T-helper 2 cell treated with Interferon-gamma antibody and Interleukin-4, amounts not matched to agents 5 μg/mL and 100 μg/mL, for 36 hours (primary cell): ENCODE data around the gene AXIN2.

ENCODE experiments used
- DNase-seq: peaks from one replicate; pipeline ENCODE4 v3.0.0; 2021; ENCODE audit warnings: low spot score
- H3K27ac Mint-ChIP-seq: one replicate; pipeline ENCODE4 v1.8.0; 2021; ENCODE audit warnings: mild to moderate bottlenecking, mixed read lengths
- H3K27me3 Mint-ChIP-seq: one replicate; pipeline ENCODE4 v1.8.0; 2021; ENCODE audit warnings: low read depth, mixed read lengths
- H3K36me3 Mint-ChIP-seq: one replicate; pipeline ENCODE4 v1.8.0; 2021; ENCODE audit warnings: low read depth, mixed read lengths
- H3K4me1 Mint-ChIP-seq: one replicate; pipeline ENCODE4 v1.8.0; 2021; ENCODE audit warnings: low read depth, mixed read lengths
- H3K4me3 Mint-ChIP-seq: one replicate; pipeline ENCODE4 v1.8.0; 2022; ENCODE audit warnings: mild to moderate bottlenecking, moderate library complexity, mixed read lengths
- H3K9me3 Mint-ChIP-seq: one replicate; pipeline ENCODE4 v1.8.0; 2021; ENCODE audit warnings: mixed read lengths

The AXIN2 gene

DNA sequence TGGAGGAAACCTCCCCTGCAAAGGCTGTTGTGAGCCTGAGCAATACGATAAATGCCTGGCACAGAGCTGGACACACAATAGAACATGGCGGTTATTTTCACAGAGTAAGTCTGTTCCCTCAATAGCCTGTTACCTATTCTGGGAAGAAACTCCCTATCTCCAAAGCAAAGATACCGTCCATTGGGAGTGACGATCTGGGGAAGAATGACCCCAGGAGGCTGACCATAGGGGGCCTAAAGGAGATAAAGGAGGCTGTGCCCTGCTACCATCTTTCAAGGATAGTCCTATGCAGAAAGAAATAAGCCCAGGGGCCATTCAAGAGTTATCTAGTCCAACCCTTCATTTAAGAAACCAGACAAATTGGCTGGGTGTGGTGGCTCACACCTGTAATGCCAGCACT, 4.1 kb upstream of the AXIN2 start:
- H3K9me3 Mint-ChIP-seq = no peaks in the 10 kb centered on the region
- peaks cover 12% of the 10 kb centered on the region for H3K4me1 Mint-ChIP-seq
- no peaks in the 10 kb centered on the region for H3K36me3 Mint-ChIP-seq
- H3K4me3 Mint-ChIP-seq = no peak overlapping the region
- no peak for DNase-seq
- no peak overlapping the region for H3K27ac Mint-ChIP-seq
- H3K27me3 Mint-ChIP-seq = peaks cover 18% of the 10 kb centered on the region

DNA sequence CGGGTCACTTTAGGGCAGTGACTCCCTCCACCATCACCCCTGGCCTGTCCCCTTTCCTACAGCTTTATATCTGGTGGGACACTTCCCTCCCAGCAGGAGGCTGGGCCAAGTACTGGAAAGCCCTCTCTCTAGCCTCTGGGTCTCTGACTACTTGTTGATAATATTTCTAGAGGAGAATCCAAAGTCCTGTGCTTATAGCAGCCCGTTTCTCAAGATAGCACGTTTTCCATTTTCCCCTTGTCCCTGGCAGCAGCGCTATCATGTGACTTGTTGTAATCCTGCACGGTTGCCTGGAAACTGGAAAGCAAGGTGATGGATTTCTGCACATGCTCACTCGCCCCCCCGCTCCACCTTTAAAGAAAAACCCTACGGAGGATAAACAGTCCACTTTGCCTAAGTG, 3.3 kb upstream of the AXIN2 start:
- H3K4me1 Mint-ChIP-seq = peaks cover 12% of the 10 kb centered on the region
- no peak overlapping the region for H3K4me3 Mint-ChIP-seq
- H3K9me3 Mint-ChIP-seq = no peaks in the 10 kb centered on the region
- H3K27ac Mint-ChIP-seq = no peak overlapping the region
- DNase-seq = no peak
- H3K36me3 Mint-ChIP-seq = no peaks in the 10 kb centered on the region
- H3K27me3 Mint-ChIP-seq = peaks cover 18% of the 10 kb centered on the region

DNA sequence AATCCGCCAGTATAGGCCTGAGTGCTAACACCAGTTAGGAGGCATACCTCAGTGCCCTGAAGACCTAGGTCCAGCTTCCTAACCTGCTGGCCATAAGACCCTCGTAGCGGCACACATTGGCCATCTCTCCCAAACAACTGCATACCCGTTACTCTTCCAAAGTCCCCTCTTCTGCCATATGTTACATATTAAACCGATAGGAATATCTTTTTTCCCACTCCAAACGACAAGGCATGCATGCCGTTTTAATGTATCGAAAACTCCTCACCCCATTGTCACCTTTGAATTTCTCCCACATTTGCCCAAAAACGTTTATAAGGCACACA, 721 bp upstream of the AXIN2 start:
- Mint-ChIP-seq H3K9me3 (no peaks in the 10 kb centered on the region), H3K4me1 (peaks cover 18% of the 10 kb centered on the region), H3K27ac (no peak overlapping the region), H3K36me3 (peaks cover 2% of the 10 kb centered on the region), H3K4me3 (peak overlapping the region; percentile 77), H3K27me3 (peaks cover 24% of the 10 kb centered on the region)
- no peak for DNase-seq

DNA sequence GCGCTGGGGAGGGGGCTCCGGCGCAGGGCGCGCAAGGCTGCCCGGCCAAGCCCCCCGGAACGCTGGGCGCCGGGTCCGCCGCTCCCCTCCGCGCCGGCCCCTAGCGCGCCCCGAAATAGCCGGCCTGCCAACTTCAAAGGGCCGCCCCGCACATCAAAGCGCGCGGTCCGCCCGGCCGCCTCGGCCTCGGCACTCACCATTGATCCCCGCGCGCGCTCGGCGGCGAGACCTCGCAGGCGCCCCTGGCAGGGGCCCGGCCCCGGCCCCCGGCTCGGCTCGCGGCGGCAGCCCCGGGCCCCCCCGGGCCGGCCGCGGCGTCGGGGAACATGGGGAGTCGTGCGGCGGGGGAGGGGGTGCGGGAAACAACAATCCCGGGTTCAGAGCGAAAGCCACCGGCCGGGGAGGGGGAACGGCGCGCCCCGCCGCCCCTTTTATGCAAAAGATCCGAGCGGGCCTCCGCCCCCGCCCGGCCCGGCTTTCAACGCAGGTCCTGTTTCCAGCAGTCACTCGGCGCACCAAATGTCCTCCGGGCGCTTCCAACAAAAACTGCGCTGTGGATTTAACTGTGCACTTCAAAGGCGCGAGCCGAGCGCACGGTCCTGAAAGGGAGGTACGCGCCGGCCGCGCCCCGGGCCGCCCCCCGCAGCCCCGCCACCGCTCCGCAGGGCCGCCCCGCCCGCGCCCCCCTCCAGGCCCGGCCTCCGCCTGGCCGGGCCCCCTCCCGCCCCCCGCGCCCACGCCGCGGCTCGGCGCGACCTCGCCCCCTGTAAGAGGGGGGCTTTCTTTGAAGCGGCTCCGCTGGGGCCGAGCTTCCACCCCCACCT, 608 bp downstream of the AXIN2 start:
- H3K36me3 Mint-ChIP-seq = peaks cover 2% of the 10 kb centered on the region
- DNase-seq = peak; percentile 71
- H3K27ac Mint-ChIP-seq = peak overlapping the region; percentile 62
- H3K4me1 Mint-ChIP-seq = peaks cover 19% of the 10 kb centered on the region
- no peaks in the 10 kb centered on the region for H3K9me3 Mint-ChIP-seq
- H3K27me3 Mint-ChIP-seq = peaks cover 24% of the 10 kb centered on the region
- H3K4me3 Mint-ChIP-seq = peak overlapping the region; percentile 63

DNA sequence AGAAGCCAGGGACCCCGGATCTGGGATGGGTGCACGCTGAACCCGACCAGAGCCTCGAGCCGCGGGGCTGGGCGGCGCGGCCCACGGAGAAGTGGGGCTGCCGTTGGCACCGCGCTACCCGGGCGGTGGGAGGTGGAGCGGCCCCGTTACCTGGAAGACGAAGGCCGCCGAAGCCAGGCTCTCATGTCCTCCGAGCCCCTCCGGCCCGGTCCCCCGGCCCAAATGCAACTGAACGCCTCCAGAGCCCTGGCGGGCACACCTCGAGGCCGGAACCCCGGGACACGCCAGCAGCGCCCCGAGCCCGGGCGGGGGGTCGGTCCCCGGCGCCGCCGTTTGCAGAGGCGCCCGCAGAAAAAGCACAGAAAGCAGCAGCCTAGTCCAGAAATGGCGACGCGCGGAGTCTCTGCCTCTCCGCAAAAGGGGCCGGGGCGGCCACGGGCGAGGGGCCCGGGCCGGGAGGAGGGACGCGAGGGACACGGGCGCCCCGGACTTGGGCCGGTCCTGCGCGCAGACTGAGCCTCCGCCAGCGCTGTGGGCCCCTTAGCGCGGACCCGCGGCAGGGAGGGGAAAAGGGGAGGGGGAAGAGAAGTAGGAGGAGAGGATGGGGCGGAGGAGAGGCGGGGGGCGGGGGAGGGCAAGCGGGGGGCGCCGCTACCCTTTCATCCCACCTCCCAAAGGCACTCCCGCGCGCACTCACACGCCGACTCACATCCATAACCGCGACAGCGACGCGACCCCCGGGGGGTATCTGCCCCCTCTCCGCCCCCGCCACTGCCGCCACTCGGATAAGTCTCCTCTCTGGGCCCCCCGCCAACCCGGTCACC, 1.4 kb downstream of the AXIN2 start:
- Mint-ChIP-seq H3K27me3 (peaks cover 20% of the 10 kb centered on the region), H3K36me3 (peaks cover 2% of the 10 kb centered on the region), H3K4me1 (peaks cover 23% of the 10 kb centered on the region), H3K9me3 (no peaks in the 10 kb centered on the region), H3K4me3 (peak overlapping the region; percentile 54), H3K27ac (no peak overlapping the region)
- peak; percentile 11 for DNase-seq

DNA sequence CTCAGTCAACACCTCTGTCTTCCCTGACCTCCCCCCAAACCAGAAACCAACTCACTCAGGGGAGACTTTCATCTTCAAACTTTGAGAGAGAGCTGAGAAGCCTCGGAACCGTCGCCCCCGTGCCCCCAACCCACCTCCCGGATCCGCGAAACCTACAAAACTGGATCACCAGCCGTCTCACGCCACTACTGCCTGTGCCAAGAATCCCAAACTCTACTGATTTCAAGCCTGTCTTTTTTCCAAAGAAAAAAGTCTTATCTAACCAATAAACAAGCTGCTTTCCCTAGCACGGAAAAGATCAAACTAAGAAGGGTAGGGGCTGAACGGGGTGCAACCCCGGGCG, 2.0 kb downstream of the AXIN2 start:
- Mint-ChIP-seq H3K27me3 (peaks cover 20% of the 10 kb centered on the region), H3K4me1 (peaks cover 23% of the 10 kb centered on the region), H3K27ac (peak overlapping the region; percentile 75), H3K4me3 (no peak overlapping the region), H3K9me3 (no peaks in the 10 kb centered on the region), H3K36me3 (peaks cover 2% of the 10 kb centered on the region)
- DNase-seq = no peak

DNA sequence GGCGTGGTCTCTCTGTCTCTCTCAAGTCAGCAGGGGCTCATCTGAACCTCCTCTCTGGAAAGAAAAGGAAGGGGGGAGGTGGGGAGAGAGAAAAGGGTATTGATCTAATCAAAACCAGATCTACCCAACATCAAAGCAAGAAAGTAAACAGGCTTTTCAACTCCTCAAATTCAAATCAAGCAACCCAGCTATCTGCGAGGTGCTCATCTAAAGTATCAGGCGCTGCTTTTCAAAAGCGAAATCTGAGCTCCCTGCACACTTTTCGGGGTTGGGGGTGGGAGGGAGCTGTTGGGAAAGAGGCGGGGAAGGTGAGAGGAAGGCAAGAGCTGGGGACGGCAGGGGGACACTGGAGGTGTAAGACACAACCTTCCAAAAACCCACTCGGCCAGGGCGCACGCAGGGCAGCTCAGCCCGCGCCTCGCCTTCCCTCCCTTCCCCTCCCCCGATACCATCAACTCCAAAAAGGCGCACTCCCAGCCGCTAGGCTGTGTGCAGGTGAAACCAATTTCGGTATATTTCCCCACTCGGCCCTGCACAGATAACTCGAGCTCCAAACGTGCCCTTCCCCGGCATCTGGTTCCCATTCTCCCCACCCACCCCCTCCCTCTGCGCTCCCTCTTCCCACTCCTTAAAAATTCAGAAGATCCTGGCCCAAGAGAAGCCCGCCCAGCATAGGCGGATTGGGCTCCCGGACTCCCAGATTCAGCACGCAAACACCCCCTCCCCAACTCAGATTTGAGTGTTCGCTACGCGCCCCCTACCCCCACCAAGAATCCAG, 2.6 kb downstream of the AXIN2 start:
- Mint-ChIP-seq H3K4me1 (peaks cover 24% of the 10 kb centered on the region), H3K36me3 (peaks cover 4% of the 10 kb centered on the region), H3K9me3 (no peaks in the 10 kb centered on the region), H3K27ac (peak overlapping the region; percentile 75), H3K4me3 (no peak overlapping the region), H3K27me3 (peaks cover 24% of the 10 kb centered on the region)
- no peak for DNase-seq

DNA sequence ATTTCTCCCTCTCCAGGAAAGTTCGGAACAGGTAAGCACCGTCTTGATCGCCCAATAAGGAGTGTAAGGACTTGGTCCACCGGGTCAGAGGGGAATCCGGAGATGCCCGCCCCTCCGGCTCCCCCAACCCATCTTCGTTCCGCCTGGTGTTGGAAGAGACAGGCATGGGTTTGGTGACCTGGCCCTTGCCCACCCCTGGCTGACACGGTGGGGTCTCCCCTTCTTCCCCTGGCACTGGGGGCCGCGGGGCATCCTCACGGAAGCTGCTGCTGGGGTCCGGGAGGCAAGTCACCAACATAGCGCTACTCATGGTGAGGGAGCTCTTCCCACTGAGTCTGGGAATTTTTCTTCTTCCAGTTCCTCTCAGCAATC, 3.2 kb downstream of the AXIN2 start:
- DNase-seq = no peak
- H3K9me3 Mint-ChIP-seq = no peaks in the 10 kb centered on the region
- no peak overlapping the region for H3K27ac Mint-ChIP-seq
- peaks cover 26% of the 10 kb centered on the region for H3K4me1 Mint-ChIP-seq
- H3K27me3 Mint-ChIP-seq = peaks cover 27% of the 10 kb centered on the region
- H3K4me3 Mint-ChIP-seq = no peak overlapping the region
- H3K36me3 Mint-ChIP-seq = peaks cover 4% of the 10 kb centered on the region

DNA sequence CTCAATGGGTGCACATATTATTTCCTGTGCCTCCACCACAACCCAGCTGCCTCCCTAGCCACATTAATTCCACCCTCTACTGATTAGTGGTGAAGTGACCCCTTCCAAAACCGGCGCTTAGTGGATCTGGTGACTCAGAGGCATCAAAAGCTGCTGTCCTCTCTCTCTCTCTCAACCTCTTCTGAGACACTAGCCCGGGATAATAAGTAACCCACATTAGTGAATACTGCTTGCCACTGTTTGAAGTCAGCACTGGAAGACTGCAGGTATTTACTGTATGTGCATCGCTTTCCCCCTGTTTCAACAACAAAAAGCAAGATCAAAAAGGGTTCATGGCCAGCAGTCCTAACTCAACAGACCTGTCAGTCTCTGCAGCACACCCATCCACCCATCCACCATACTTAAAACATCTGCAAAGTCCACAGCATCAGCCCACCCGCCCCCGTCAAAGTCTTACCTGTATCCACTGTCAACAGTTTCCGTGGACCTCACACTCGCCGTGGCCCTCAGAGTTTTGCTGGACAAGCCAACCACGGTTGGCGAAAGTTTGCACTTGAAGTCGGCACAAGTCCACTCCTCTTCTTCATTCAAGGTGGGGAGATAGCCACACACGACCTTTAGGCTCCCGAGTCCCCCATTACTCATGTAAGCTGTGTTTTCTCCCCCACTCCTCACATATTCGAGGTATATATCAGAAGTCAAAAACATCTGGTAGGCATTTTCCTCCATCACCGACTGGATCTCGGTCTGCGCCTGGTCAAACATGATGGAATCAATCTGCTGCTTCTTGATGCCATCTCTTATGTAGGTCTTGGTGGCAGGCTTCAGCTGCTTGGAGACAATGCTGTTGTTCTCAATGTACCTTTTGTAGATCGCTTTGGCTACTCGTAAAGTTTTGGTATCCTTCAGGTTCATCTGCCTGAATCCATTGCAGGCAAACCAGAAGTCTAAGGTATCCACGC, 3.8 kb downstream of the AXIN2 start:
- DNase-seq = peak; percentile 35

DNA sequence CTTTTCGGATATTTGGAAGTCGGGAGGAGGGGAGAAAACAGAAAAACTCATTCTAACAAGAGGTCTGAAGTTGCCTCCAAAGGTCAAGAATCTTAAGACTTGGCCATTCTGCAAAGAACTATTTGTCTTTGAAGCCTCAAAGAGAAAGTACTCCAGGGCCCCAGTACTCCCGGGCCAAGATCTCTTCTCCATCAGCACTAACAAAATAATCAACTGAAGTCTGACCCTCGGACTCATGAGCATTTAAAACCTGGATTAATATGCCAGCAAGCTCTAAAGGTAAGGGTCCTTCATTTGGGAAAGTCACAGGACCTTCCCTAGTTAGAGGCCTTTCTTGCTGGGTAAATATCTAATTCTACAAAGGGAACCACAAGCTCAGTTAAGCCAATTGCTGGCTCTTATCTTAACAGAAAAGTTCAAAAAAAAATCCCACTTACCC, 4.5 kb downstream of the AXIN2 start:
- Mint-ChIP-seq H3K9me3 (no peaks in the 10 kb centered on the region), H3K4me3 (no peak overlapping the region), H3K27me3 (peaks cover 20% of the 10 kb centered on the region), H3K27ac (no peak overlapping the region), H3K36me3 (peaks cover 8% of the 10 kb centered on the region), H3K4me1 (peaks cover 25% of the 10 kb centered on the region)
- peak; percentile 10 for DNase-seq

More for the DNA sequence above, 3.8 kb downstream of the AXIN2 start:
- Mint-ChIP-seq H3K27me3 (peaks cover 22% of the 10 kb centered on the region), H3K4me1 (peaks cover 28% of the 10 kb centered on the region), H3K4me3 (no peak overlapping the region), H3K36me3 (peaks cover 8% of the 10 kb centered on the region), H3K27ac (no peak overlapping the region), H3K9me3 (no peaks in the 10 kb centered on the region)

DNA sequence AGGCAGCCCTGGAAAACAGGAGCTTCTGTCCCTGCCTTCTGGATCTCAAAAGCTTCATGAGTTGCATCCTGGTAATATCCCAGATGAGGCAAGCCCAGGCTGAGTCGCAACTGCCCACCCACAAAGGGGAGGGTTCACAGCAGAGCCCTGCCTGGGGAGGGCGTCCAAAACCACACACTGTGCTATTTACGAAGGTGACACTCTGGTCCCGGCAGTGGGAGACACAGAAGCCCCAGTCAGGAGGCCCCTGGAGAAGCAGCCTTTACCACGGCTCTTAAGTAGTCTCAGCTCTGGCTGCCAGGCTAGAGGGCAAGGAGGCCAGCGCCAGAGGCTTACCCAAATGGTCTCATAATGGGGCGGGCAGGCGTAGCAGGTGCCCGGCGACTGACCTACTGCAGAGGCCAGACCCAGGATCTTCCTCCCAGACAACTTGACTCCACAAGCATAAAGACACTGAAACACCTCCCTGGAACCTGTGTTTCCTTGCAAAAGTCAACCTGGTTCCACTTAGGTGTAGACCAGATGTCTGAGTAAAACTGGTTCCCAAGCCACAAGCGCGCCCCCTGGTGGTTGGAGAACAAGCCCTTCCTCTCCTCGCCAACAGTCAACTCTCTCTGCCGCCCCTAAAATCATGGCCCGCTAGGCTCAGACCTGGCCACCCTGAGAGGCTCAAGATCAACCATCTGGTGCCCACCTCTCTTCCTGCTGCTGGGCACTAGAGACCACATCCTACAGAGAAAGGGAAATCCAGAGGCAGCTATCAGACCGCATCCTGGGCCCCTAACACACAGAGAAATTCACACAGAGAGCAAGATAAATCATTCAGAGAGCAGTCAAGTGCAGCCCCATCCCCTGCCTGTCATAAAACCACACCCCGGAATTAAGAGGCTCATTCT, 5.2 kb downstream of the AXIN2 start:
- peak; percentile 77 for DNase-seq
- Mint-ChIP-seq H3K27me3 (peaks cover 19% of the 10 kb centered on the region), H3K9me3 (no peaks in the 10 kb centered on the region), H3K4me1 (peaks cover 23% of the 10 kb centered on the region), H3K4me3 (no peak overlapping the region), H3K27ac (no peak overlapping the region), H3K36me3 (peaks cover 8% of the 10 kb centered on the region)

DNA sequence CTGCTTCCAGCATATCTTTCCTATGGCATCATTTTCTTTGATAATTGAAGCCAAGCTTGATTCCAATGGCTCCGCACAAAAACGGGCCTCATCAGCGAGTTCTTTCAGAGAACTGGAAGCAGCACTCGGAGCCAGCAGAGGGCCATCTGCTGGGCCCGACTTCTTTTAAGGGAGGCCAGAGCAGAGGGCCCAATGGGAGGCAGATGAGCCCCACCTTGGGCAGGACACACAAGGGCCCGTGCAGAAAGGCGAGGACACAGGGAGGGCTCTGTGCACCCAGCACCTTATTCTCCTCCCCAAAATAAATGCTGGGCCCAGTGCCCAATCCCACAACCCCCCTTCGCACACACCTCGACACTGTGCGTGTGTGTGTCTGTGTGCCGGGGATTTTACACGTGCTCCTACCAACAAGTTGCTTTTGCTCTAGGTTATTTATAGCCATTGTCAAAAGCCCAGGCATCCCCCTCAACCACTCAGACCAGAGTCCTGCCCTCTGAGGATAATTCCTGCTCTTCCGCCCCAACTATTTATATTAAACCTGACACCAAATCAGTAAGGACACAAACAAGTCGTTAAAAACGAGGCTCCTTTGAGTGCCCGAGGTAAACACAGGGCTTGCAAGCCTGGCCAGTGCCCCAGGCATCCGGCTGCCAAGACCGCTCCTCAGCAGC, 6.8 kb downstream of the AXIN2 start:
- no peak overlapping the region for H3K4me3 Mint-ChIP-seq
- H3K9me3 Mint-ChIP-seq = no peaks in the 10 kb centered on the region
- H3K36me3 Mint-ChIP-seq = peaks cover 11% of the 10 kb centered on the region
- peaks cover 23% of the 10 kb centered on the region for H3K27me3 Mint-ChIP-seq
- no peak for DNase-seq
- H3K4me1 Mint-ChIP-seq = peaks cover 23% of the 10 kb centered on the region
- H3K27ac Mint-ChIP-seq = no peak overlapping the region
